Endothelial cell of hepatic sinusoid (primary cell): ENCODE results near the gene NINJ1.
"Not testable (repeated sequence)": the region's sequence is repeated elsewhere in the genome, so short reads cannot be mapped to it uniquely, and the experiment has no call there.

Experiments
- in situ Hi-C: cut with HindIII; loops from 2 replicates; pipeline ENCODE4 v1.10.0; 2017; ENCODE audit warnings: low sequenced_read_pairs

The NINJ1 gene

GRCh38 chr9:93161786-93162562 lies 27.9 kb upstream of the NINJ1 start:
- in situ Hi-C loops = no loop called here

GRCh38 chr9:93159601-93160471 lies 25.8 kb upstream of the NINJ1 start:
- in situ Hi-C loops = loop anchor here (5.0 kb wide), 1 partner anchor 53 kb away; no protein-coding TSS in a partner anchor

GRCh38 chr9:93156475-93157008 lies 22.5 kb upstream of the NINJ1 start:
- in situ Hi-C loops = loop anchor here (5.0 kb wide), 1 partner anchor 49 kb away; no protein-coding TSS in a partner anchor

- in situ Hi-C loops = loop anchor here (5.0 kb wide), 1 partner anchor 49 kb away; no protein-coding TSS in a partner anchor
These were observed 21.8 kb upstream of the NINJ1 start for GRCh38 chr9:93155716-93156474.

GRCh38 chr9:93154293-93154903 lies 20.3 kb upstream of the NINJ1 start:
- in situ Hi-C loops = loop anchor here (5.0 kb wide), 1 partner anchor 38 kb away; no protein-coding TSS in a partner anchor

- in situ Hi-C loops = loop anchor here (5.0 kb wide), 1 partner anchor 41 kb away; no protein-coding TSS in a partner anchor
These were observed 17.2 kb upstream of the NINJ1 start for GRCh38 chr9:93151097-93151784.

GRCh38 chr9:93149361-93149760 lies 15.3 kb upstream of the NINJ1 start:
- in situ Hi-C loops = no loop called here

- in situ Hi-C loops = no loop called here
These were observed 14.7 kb upstream of the NINJ1 start for GRCh38 chr9:93148721-93149120.

- in situ Hi-C loops = no loop called here
These were observed 13.6 kb upstream of the NINJ1 start for GRCh38 chr9:93147632-93148031.

- in situ Hi-C loops = not testable (repeated sequence)
These were observed 12.6 kb upstream of the NINJ1 start for GRCh38 chr9:93146696-93147095.

- in situ Hi-C loops = no loop called here
These were observed 9.9 kb upstream of the NINJ1 start for GRCh38 chr9:93143830-93144530.

- in situ Hi-C loops = no loop called here
These were observed 7.9 kb upstream of the NINJ1 start for GRCh38 chr9:93141771-93142483.

GRCh38 chr9:93139365-93140182 lies 5.5 kb upstream of the NINJ1 start:
- in situ Hi-C loops = no loop called here

GRCh38 chr9:93138171-93138764 lies 4.2 kb upstream of the NINJ1 start:
- in situ Hi-C loops = no loop called here

GRCh38 chr9:93137362-93137761 lies 3.3 kb upstream of the NINJ1 start:
- in situ Hi-C loops = no loop called here

- in situ Hi-C loops = no loop called here
These were observed 2.0 kb upstream of the NINJ1 start for GRCh38 chr9:93136011-93136440.
